Mucosa of rectum (tissue), 2 donors: ENCODE results near the gene PTPRG.

Experiments
- H3K27ac ChIP-seq, 2 donors: one replicate each; pipeline ENCODE4 v1.7.0; 2013; ENCODE audit warnings: inconsistent platforms in 2 of 2, low read depth in 2 of 2, low read length in 2 of 2
- H3K27me3 ChIP-seq, 2 donors: one replicate each; pipeline ENCODE4 v1.7.0; 2013; ENCODE audit warnings: low read length in 2 of 2; ENCODE audit not compliant: control insufficient read depth in 2 of 2, insufficient read depth in 2 of 2
- H3K36me3 ChIP-seq, 2 donors: one replicate each; pipeline ENCODE4 v1.7.0; 2013; ENCODE audit warnings: low read length in 2 of 2; ENCODE audit not compliant: control insufficient read depth in 2 of 2, insufficient read depth in 2 of 2
- H3K4me1 ChIP-seq, 2 donors: one replicate each; pipeline ENCODE4 v1.7.0; 2013; ENCODE audit warnings: low read length in 2 of 2, mild to moderate bottlenecking in 1 of 2; ENCODE audit not compliant: control insufficient read depth in 2 of 2, insufficient read depth in 2 of 2
- H3K4me3 ChIP-seq, 2 donors: one replicate each; pipeline ENCODE4 v1.7.0; 2013; ENCODE audit warnings: low read length in 2 of 2
- H3K9ac ChIP-seq, 2 donors: one replicate each; pipeline ENCODE4 v1.7.0; 2013; ENCODE audit warnings: low read length in 2 of 2, low read depth in 1 of 2, mild to moderate bottlenecking in 1 of 2
- H3K9me3 ChIP-seq, 2 donors: one replicate each; pipeline ENCODE4 v1.7.0; 2013; ENCODE audit warnings: low read length in 2 of 2; ENCODE audit not compliant: control insufficient read depth in 2 of 2
- donor health status: healthy.
- donor health status: Normal muscosa, but diverticular disease.

PTPRG gene

DNA sequence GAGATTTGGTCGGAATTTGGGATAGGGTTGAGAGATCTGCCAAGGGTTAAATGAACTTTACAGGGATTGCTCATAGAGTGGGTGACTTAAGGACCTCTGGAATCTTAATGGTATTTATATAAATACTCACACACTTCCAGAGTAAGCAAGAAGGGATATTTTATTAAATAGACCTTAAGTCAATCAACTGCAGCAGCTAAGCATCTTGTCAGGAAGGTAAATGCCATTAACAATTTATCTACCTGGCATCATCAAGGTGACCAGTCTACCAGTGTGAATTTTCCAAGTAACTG lies 688.1 kb downstream of the PTPRG start:
- H3K4me1 ChIP-seq, result no peaks in the 10 kb centered on the region
- no peaks in the 10 kb centered on the region for H3K9me3 ChIP-seq
- no peak overlapping the region for H3K4me3 ChIP-seq
- no peak overlapping the region for H3K27ac ChIP-seq
- H3K36me3 ChIP-seq, result no peaks in the 10 kb centered on the region
- no peak overlapping the region for H3K9ac ChIP-seq
- H3K27me3 ChIP-seq, result no peaks in the 10 kb centered on the region

- no peaks in the 10 kb centered on the region for H3K9me3 ChIP-seq
- H3K4me1 ChIP-seq, result no peaks in the 10 kb centered on the region
- H3K36me3 ChIP-seq, result no peaks in the 10 kb centered on the region
- no peak overlapping the region for H3K4me3 ChIP-seq
- no peak overlapping the region for H3K27ac ChIP-seq
- no peaks in the 10 kb centered on the region for H3K27me3 ChIP-seq
- H3K9ac ChIP-seq, result no peak overlapping the region
Observed at GRCh38 chr3:62249855-62250543, 688.6 kb downstream of the PTPRG start.

DNA sequence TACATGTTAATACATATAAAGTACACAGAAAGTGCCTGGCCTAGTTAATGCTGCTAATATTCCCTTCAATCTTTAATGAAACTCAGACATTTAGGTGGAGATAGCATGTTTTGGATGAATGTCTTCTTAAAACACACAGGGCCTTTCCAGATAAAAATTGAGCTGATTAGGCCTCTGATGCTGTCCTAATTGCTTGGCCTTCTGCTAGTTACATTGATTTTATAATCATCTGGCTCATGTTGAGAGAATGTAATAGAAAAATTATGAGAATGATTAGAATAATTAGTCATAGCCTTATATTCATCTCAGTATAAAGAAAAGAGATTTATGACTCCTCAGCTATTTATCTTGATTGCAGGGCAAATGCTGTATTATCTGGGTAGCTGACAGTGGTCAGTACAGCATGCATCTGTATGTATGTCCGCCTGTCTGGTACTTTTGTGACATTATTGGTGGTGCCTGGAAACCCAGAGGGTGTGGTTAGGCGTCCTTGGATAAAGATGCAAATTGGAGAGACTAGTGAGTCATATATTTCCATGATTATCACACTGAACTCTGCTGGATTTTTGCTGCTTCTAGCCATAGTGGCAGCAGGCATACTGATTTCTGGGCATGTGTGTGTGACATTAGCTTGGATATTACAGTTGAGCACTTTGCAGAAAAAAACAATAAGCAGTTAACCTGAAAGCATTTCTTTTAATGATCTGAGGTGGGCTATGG lies 691.2 kb downstream of the PTPRG start:
- Histone ChIP-seq H3K9ac (no peak overlapping the region), H3K36me3 (no peaks in the 10 kb centered on the region), H3K27ac (no peak overlapping the region), H3K4me3 (no peak overlapping the region), H3K27me3 (no peaks in the 10 kb centered on the region), H3K9me3 (no peaks in the 10 kb centered on the region), H3K4me1 (no peaks in the 10 kb centered on the region)

- no peaks in the 10 kb centered on the region for H3K9me3 ChIP-seq
Observed at GRCh38 chr3:62253971-62254370, 692.6 kb downstream of the PTPRG start.

GRCh38 chr3:62255758-62256157 lies 694.4 kb downstream of the PTPRG start:
- no peak overlapping the region for H3K27ac ChIP-seq
- H3K4me3 ChIP-seq, result no peak overlapping the region
- H3K9ac ChIP-seq, result no peak overlapping the region
- H3K4me1 ChIP-seq, result no peaks in the 10 kb centered on the region
- no peaks in the 10 kb centered on the region for H3K9me3 ChIP-seq
- H3K36me3 ChIP-seq, result no peaks in the 10 kb centered on the region
- H3K27me3 ChIP-seq, result no peaks in the 10 kb centered on the region

More at GRCh38 chr3:62253971-62254370, 692.6 kb downstream of the PTPRG start:
- Histone ChIP-seq H3K27me3 (no peaks in the 10 kb centered on the region), H3K4me1 (no peaks in the 10 kb centered on the region), H3K9ac (no peak overlapping the region), H3K27ac (no peak overlapping the region), H3K36me3 (no peaks in the 10 kb centered on the region), H3K4me3 (no peak overlapping the region)

DNA sequence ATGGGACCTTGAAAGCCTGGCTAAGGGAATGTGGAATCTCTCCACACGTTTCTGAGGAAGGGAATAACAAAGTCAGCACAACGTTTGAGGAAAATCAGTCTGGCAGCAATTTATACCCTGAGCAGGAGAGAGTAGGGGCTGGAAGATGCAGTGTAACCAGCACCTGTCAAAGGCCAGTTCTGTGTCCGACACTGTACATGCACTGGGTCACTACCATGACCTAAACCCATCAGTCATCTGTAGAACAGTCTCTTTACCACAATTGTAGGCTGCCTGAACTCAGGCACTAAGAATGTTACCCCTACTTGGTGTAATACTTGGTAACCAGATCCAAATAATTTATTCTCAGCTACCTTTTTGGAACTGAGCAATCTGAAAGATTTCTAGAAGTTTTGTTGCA lies 698.6 kb downstream of the PTPRG start:
- Histone ChIP-seq H3K27me3 (no peaks in the 10 kb centered on the region), H3K9me3 (no peaks in the 10 kb centered on the region), H3K27ac (no peak overlapping the region), H3K4me3 (no peak overlapping the region), H3K36me3 (no peaks in the 10 kb centered on the region), H3K4me1 (no peaks in the 10 kb centered on the region), H3K9ac (no peak overlapping the region)

GRCh38 chr3:62260655-62261054 lies 699.3 kb downstream of the PTPRG start:
- Histone ChIP-seq H3K4me1 (no peaks in the 10 kb centered on the region), H3K9ac (no peak overlapping the region), H3K4me3 (no peak overlapping the region), H3K9me3 (no peaks in the 10 kb centered on the region), H3K27me3 (no peaks in the 10 kb centered on the region), H3K36me3 (no peaks in the 10 kb centered on the region), H3K27ac (no peak overlapping the region)

- Histone ChIP-seq H3K9ac (no peak overlapping the region), H3K4me3 (no peak overlapping the region), H3K27me3 (no peaks in the 10 kb centered on the region), H3K9me3 (no peaks in the 10 kb centered on the region), H3K27ac (no peak overlapping the region), H3K36me3 (no peaks in the 10 kb centered on the region), H3K4me1 (no peaks in the 10 kb centered on the region)
Observed at GRCh38 chr3:62261121-62261520, 699.8 kb downstream of the PTPRG start.

DNA sequence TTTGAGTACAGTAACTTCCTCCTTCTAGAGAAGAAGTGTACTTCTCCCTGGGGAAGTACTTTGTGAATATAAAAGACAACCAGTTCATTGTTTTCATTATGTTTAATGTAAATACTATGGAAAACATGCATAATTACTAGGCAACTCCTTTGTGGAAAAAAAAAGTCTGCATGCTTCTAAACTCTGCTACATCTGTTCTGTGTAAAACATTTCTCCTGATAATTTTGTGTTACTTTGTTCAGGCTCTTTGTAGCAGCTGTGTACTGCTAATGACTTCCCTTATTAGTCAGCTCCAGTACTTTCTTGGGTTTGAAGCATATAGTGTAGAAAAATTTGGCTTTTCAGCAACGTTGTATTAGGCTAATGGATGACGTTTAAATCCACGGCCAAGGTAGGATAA lies 700.4 kb downstream of the PTPRG start:
- H3K4me1 ChIP-seq, result no peaks in the 10 kb centered on the region
- no peak overlapping the region for H3K9ac ChIP-seq
- H3K36me3 ChIP-seq, result no peaks in the 10 kb centered on the region
- no peaks in the 10 kb centered on the region for H3K9me3 ChIP-seq
- H3K4me3 ChIP-seq, result no peak overlapping the region
- H3K27me3 ChIP-seq, result no peaks in the 10 kb centered on the region
- H3K27ac ChIP-seq, result no peak overlapping the region

GRCh38 chr3:62265528-62265927 lies 704.2 kb downstream of the PTPRG start:
- no peaks in the 10 kb centered on the region for H3K9me3 ChIP-seq
- no peak overlapping the region for H3K4me3 ChIP-seq
- no peaks in the 10 kb centered on the region for H3K4me1 ChIP-seq
- no peak overlapping the region for H3K27ac ChIP-seq
- H3K27me3 ChIP-seq, result no peaks in the 10 kb centered on the region
- no peak overlapping the region for H3K9ac ChIP-seq
- H3K36me3 ChIP-seq, result no peaks in the 10 kb centered on the region
